Trophoblast cell (in vitro differentiated cells and primary cell): ENCODE measurements around the gene HSD3B1.
A peak's percentile ranks its signal among the peaks of the same experiment; 100 is the strongest.
"Not testable (repeated sequence)": the region's sequence is repeated elsewhere in the genome, so short reads cannot be mapped to it uniquely, and the experiment has no call there.

Experiments used
- DNase-seq, 2 donors: peaks; one replicate each; pipeline ENCODE4 v3.0.0-alpha.2; 2016
- H2AFZ ChIP-seq: 2 replicates; pipeline ENCODE4 v1.6.1; 2013; ENCODE audit warnings: low read length, moderate library complexity, mild to moderate bottlenecking; ENCODE audit not compliant: insufficient read depth, poor library complexity
- H2AK5ac ChIP-seq: 2 replicates; pipeline ENCODE4 v1.6.1; 2013; ENCODE audit warnings: mild to moderate bottlenecking, low read length
- H2BK120ac ChIP-seq: 2 replicates; pipeline ENCODE4 v1.6.1; 2013; ENCODE audit warnings: low read length, mild to moderate bottlenecking, moderate library complexity; ENCODE audit not compliant: insufficient read depth, poor library complexity
- H2BK12ac ChIP-seq: 2 replicates; pipeline ENCODE4 v1.6.1; 2013; ENCODE audit warnings: mild to moderate bottlenecking, low read length, moderate library complexity
- H2BK5ac ChIP-seq: 2 replicates; pipeline ENCODE4 v1.6.1; 2013; ENCODE audit warnings: low read length, low read depth, moderate library complexity, mild to moderate bottlenecking; ENCODE audit not compliant: poor library complexity
- H3K14ac ChIP-seq: 2 replicates; pipeline ENCODE4 v1.6.1; 2013; ENCODE audit warnings: mild to moderate bottlenecking, low read length
- H3K18ac ChIP-seq: 2 replicates; pipeline ENCODE4 v1.6.1; 2013; ENCODE audit warnings: mild to moderate bottlenecking, low read length
- H3K23ac ChIP-seq: 2 replicates; pipeline ENCODE4 v1.6.1; 2013; ENCODE audit warnings: low read length
- H3K27ac ChIP-seq: 2 replicates; pipeline ENCODE4 v1.5.1; 2013; ENCODE audit warnings: low read depth, mild to moderate bottlenecking, inconsistent platforms, low read length, moderate library complexity
- H3K27me3 ChIP-seq: 2 replicates; pipeline ENCODE4 v1.6.1; 2013; ENCODE audit warnings: inconsistent platforms, mild to moderate bottlenecking, low read length, moderate library complexity; ENCODE audit not compliant: insufficient read depth
- H3K36me3 ChIP-seq, 2 experiments: 1 replicate in 1 of 2; 2 replicates in 1 of 2; pipeline ENCODE4 v1.6.1; 2013; ENCODE audit warnings: low read length in 2 of 2, mild to moderate bottlenecking in 2 of 2, moderate library complexity in 1 of 2; ENCODE audit not compliant: insufficient read depth in 2 of 2, control insufficient read depth in 1 of 2
- H3K4ac ChIP-seq: 2 replicates; pipeline ENCODE4 v1.6.1; 2013; ENCODE audit warnings: low read depth, mild to moderate bottlenecking, low read length, moderate library complexity
- H3K4me1 ChIP-seq, 2 experiments: 1 replicate in 1 of 2; 2 replicates in 1 of 2; pipeline ENCODE4 v1.6.1; 2013; ENCODE audit warnings: low read length in 2 of 2, mild to moderate bottlenecking in 2 of 2, moderate library complexity in 1 of 2; ENCODE audit not compliant: insufficient read depth in 2 of 2, control insufficient read depth in 1 of 2
- H3K4me2 ChIP-seq: 2 replicates; pipeline ENCODE4 v1.6.1; 2013; ENCODE audit warnings: inconsistent platforms, mild to moderate bottlenecking, low read length, moderate library complexity
- H3K4me3 ChIP-seq: 2 replicates; pipeline ENCODE4 v1.5.1; 2013; ENCODE audit warnings: mild to moderate bottlenecking, low read depth, low read length, inconsistent platforms
- H3K79me1 ChIP-seq: one replicate; pipeline ENCODE4 v1.6.1; 2013; ENCODE audit warnings: low read length
- H3K79me2 ChIP-seq: 2 replicates; pipeline ENCODE4 v1.6.1; 2013; ENCODE audit warnings: low read length, mild to moderate bottlenecking; ENCODE audit not compliant: control insufficient read depth, insufficient read depth, poor library complexity
- H3K9ac ChIP-seq: 2 replicates; pipeline ENCODE4 v1.6.1; 2013; ENCODE audit warnings: mild to moderate bottlenecking, low read length
- H3K9me3 ChIP-seq: 2 replicates; pipeline ENCODE4 v1.6.1; 2013; ENCODE audit warnings: low read depth, mild to moderate bottlenecking, control low read depth, inconsistent platforms, low read length; ENCODE audit not compliant: insufficient read depth
- H4K12ac ChIP-seq: 2 replicates; pipeline ENCODE4 v1.6.1; 2013; ENCODE audit warnings: low read depth, mild to moderate bottlenecking, low read length, moderate library complexity
- H4K8ac ChIP-seq: 2 replicates; pipeline ENCODE4 v1.6.1; 2013; ENCODE audit warnings: low read depth, mild to moderate bottlenecking, low read length, moderate library complexity
- H4K91ac ChIP-seq: one replicate; pipeline ENCODE4 v1.6.1; 2013; ENCODE audit warnings: low read depth, mild to moderate bottlenecking, low read length, moderate library complexity
- WGBS: extraction: QIAGEN DNeasy Blood & Tissue Kit; methylation state at CpG from one replicate; pipeline ENCODE4 v1.1.7; 2013; ENCODE audit warnings: missing lambda C conversion rate; ENCODE audit not compliant: insufficient read length, insufficient coverage; ENCODE audit errors: extremely low coverage; 5-methylcytosine and 5-hydroxymethylcytosine counted together

HSD3B1 gene

DNA sequence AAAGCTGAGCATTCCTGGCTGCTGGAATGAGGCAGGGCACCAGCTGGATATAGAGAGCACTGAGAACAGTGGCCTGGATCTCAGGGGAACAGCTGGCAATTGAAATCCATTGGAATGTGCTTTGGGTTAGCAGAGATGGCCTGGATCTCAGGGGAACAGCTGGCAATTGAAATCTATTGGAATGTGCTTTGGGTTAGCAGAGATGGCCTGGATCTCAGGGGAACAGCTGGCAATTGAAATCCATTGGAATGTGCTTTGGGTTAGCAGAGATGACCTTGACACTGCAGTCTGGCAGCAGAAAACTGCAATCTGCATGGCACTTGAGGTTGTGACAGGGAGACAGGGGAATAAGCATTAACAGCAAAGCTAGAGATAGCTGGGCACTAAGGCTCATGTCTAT is 10.7 kb downstream of the HSD3B1 start:
- not testable (repeated sequence) for H3K27me3 ChIP-seq, H4K8ac ChIP-seq, H3K27ac ChIP-seq, H2AFZ ChIP-seq, H3K4me2 ChIP-seq, DNase-seq, H3K18ac ChIP-seq, H4K91ac ChIP-seq, H3K79me1 ChIP-seq, H3K4ac ChIP-seq, H3K14ac ChIP-seq, H3K23ac ChIP-seq, H3K36me3 ChIP-seq, H3K4me1 ChIP-seq, H3K9ac ChIP-seq, H2BK5ac ChIP-seq, H2AK5ac ChIP-seq, H3K79me2 ChIP-seq, H3K4me3 ChIP-seq, H2BK120ac ChIP-seq, H4K12ac ChIP-seq, H3K9me3 ChIP-seq, H2BK12ac ChIP-seq

DNA sequence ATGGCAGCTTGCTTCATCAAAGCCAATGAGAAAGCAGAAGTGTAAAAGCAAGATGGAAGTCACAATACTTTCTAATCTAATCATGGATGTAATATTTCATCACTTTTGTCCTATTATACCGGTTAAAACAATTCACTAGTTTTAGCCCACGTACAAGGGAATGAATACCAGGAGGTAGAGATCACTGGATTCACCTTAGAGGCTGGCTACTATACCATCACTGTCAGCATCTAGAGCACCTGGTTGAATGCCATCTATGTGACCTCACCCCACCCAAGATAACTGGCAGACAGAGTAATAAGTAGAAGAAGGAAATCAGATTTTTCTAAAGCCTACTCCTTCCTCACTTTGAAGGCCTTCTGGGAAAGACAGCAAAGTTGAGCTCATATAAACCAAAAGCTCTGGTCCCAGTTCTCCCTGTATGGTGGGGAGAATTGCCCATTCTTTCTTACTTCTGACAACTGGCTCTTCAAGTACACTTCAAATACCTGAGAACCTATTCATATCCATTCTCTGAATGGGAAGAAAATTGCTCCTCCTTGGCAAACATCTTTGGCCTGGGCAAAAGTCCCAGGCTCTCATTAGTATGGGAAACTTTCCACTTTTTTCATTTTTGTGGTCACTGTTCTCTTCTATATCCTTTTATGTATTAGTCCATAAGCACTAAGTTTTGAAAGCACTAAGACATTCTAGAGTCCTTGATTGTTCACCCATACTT is 24.8 kb downstream of the HSD3B1 start:
- Histone ChIP-seq H4K12ac (no peak overlapping the region), H3K18ac (no peak overlapping the region), H3K14ac (no peak overlapping the region), H3K23ac (no peak overlapping the region), H3K4me2 (no peak overlapping the region), H2BK5ac (no peak overlapping the region), H3K36me3 (peaks cover 0 to 2% of the 10 kb centered on the region in 2 experiments), H3K27ac (no peak overlapping the region), H2AFZ (no peak overlapping the region), H2BK120ac (no peak overlapping the region), H3K4me3 (no peak overlapping the region), H3K9ac (no peak overlapping the region), H3K9me3 (no peaks in the 10 kb centered on the region), H3K4ac (no peak overlapping the region), H4K8ac (no peak overlapping the region), H3K27me3 (no peaks in the 10 kb centered on the region), H3K4me1 (no peaks in the 10 kb centered on the region), H3K79me1 (no peaks in the 10 kb centered on the region), H2BK12ac (no peak overlapping the region), H4K91ac (no peak overlapping the region), H3K79me2 (no peaks in the 10 kb centered on the region), H2AK5ac (no peak overlapping the region)
- peak; percentile 73 to 83 for DNase-seq
- WGBS = no CpG with 5 or more reads among the region's 2 CpGs

DNA sequence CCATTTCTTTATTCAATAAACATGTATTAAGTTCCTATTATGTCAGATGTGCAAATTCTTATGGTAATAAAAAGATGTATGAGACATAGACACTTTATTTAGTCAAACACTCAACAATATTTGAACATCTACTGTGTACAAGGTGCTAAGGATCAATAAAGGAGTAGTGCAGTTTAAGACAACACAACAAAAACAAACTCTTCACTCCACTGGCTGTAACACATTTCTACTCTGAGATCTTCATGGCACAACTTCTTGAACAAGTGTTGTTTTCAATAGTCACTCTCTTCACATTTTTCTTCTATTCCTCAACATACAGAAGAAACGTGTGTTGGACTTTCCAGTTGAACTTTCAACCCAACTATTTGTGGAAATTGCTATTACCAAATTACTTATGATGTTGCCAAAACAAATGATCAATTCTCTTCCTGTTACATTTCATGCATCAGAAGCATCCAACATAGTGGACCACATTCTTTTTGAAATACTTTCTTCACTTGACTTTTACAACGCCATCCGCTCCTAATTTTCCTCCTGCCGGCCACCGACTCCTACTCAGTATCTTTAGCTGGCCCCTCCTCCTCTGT is 25.4 kb downstream of the HSD3B1 start:
- Histone ChIP-seq H4K91ac (no peak overlapping the region), H2BK120ac (no peak overlapping the region), H3K36me3 (no peaks in the 10 kb centered on the region), H3K9me3 (no peaks in the 10 kb centered on the region), H3K14ac (no peak overlapping the region), H3K9ac (no peak overlapping the region), H4K12ac (no peak overlapping the region), H2BK5ac (no peak overlapping the region), H2BK12ac (no peak overlapping the region), H3K23ac (no peak overlapping the region), H3K27me3 (no peaks in the 10 kb centered on the region), H3K4ac (no peak overlapping the region), H3K4me2 (no peak overlapping the region), H2AK5ac (no peak overlapping the region), H3K79me2 (no peaks in the 10 kb centered on the region), H2AFZ (no peak overlapping the region), H3K27ac (no peak overlapping the region), H3K4me3 (no peak overlapping the region), H3K4me1 (no peaks in the 10 kb centered on the region), H3K79me1 (no peaks in the 10 kb centered on the region), H3K18ac (no peak overlapping the region), H4K8ac (no peak overlapping the region)
- 100% methylated on average over 2 of the region's 5 CpGs for WGBS
- DNase-seq = no peak

DNA sequence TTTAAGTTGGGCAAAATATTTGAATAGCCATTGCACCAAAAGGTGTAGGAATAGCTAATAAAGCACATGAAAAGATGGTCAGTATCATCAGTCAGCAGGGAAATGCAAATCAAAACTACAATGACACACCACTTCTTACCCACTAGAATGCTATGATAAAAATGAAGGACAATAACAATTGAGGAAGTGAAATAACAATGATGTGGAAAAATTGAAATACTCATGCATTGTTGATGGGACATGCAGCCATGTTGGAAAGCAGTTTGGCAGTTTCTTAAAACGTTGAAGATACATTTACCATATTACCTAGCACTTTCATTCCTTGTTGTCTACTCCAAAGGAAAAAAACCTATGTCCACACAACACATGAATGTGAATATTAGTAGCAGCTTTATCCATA is 28.4 kb downstream of the HSD3B1 start:
- Histone ChIP-seq H3K79me1 (no peaks in the 10 kb centered on the region), H4K12ac (no peak overlapping the region), H3K27me3 (no peaks in the 10 kb centered on the region), H3K4me1 (no peaks in the 10 kb centered on the region), H2BK12ac (no peak overlapping the region), H3K27ac (no peak overlapping the region), H3K18ac (no peak overlapping the region), H3K4me3 (no peak overlapping the region), H3K9ac (no peak overlapping the region), H2AK5ac (no peak overlapping the region), H3K79me2 (no peaks in the 10 kb centered on the region), H3K23ac (no peak overlapping the region), H3K9me3 (no peaks in the 10 kb centered on the region), H3K4me2 (no peak overlapping the region), H3K4ac (no peak overlapping the region), H2BK5ac (no peak overlapping the region), H2BK120ac (no peak overlapping the region), H4K8ac (no peak overlapping the region), H3K14ac (no peak overlapping the region), H2AFZ (no peak overlapping the region), H3K36me3 (no peaks in the 10 kb centered on the region), H4K91ac (no peak overlapping the region)
- WGBS = no CpG with 5 or more reads among the region's 1 CpG
- DNase-seq = no peak
